Pulmonary artery endothelial cell (primary cell): Measurements from ENCODE around the gene NUP50. TPM values are rescaled to one million over a fixed set of nuclear protein-coding genes. Genes with fewer than 3 reads are reported as not detected.
"Not testable (repeated sequence)": the region's sequence is repeated elsewhere in the genome, so short reads cannot be mapped to it uniquely, and the experiment has no call there.

ENCODE experiments used
- DNase-seq: peaks from one replicate; pipeline ENCODE4 v3.0.0-alpha.2; 2011; ENCODE audit warnings: low read depth, low spot score
- total RNA-seq: library from RNA; depleted of rRNA; stranded (reverse); fragments of >200 nt; gene quantifications from 2 replicates; pipeline ENCODE4 v1.2.3, GENCODE V29; 2014

Gene NUP50
- total RNA-seq, 1 donor from 2014 or later = 73.9 TPM

DNA sequence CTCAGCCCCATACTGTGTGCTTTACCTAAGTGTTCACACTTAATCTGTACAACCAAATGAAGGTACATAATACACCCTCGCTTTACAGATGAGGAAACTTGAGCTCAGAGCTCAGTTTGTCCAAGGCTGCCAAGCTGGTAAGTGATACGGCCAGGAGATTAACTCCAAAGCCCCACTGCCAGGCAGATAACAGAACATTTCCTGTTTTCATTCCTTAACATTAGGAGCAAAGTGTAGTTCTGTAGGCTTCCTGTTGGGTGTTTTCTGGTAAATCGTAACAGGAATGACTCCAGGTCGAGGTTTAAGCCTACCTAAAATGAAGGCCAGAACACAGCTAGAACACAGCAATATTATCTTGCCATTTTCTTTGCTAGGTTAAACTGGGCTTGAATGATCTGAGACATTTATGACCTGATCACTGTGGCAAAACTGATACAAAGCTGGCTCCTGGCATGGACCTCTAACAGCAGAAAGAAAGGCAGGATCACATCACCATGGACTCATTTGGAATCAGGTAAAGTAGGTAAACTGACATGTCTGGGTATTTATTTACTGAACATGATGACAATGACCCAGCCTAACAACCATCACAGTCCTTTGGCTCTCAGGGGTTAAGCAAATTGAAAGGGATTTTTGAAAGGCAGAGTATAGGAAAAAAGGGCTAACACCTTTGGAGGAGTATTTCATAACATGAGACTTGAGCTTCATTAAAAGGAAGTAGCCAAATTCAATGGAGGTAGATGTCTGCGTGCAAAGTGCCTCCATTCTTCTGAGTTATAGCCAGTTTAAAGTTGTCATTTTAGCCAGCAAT, 3.9 kb upstream of the NUP50 start:
- peak; percentile 39 for DNase-seq

DNA sequence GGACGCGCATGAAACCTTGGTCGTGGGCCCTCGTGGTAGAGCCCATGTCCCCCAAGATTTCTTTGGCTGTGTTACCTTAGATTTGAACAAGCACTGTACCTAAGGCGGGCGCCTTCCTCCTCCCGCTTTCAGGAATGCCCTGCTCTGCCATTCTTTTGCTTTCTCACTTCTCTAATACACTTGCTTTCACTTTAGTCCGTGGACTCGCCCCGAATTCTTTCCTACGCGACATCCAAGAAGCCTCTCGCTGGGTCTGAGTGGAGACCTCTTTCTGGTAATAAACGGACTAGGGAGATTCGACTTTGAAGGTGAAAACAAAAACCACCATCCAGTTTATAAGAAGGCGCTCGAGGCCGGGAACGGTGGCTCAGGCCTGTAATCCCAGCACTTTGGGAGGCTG, 1.2 kb upstream of the NUP50 start:
- DNase-seq = no peak

DNA sequence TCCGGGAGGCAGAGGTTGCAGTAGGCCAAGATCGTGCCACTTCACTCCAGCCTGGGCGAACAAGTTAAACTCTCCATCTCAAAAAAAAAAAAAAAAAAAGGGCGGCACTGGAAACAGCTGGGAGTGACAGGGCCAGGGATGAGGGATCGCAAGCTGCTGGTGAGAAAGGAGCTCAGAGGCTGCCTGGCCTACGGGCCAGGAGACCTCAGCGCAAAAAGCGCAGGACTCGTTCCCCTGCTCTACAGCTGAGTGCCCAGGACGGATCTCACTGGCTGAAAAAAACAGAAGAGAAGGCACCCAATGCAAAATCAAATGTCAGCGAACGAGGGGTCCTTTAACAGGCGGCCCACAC, 650 bp upstream of the NUP50 start:
- no peak for DNase-seq

DNA sequence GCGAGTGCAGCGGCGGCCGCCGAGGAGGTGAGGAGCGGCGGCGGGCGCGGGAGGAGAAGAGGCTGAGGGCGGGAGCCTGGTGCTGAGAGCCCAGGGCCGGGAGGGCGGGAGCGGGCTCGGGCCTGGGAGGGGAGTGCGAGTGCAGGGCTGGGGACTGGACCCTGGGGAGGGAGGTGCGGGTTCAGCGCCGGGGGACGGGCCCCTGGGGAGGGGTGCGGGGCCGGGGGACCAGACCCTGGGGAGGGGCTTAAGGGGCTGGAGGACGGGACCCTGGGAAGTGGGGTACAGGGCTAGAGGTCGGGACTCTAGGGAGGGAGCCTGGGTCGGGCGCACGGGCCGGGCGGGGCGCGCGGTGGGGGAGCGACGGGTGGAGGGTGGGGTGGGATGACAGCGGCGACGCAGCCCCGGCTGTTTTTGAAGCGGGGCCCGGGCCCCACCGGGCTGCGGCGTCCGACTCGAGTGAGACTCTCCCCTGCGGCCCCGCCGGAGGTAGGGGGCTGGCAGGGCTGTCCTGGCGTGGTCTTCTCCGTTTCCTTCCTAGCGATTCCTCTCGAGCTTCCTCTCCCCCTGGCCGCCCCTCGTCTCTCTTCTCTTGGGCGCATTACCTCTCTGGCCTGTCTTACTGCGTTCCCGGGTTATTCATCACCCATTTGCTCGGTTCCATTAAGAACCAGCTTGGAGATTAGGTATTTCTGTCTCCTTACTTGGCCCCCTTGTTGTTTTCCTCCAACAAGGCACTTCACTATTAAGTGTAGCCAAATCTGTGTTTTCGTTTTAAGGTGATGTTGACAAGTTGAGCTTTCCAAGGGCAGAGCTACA, 754 bp downstream of the NUP50 start:
- no peak for DNase-seq

DNA sequence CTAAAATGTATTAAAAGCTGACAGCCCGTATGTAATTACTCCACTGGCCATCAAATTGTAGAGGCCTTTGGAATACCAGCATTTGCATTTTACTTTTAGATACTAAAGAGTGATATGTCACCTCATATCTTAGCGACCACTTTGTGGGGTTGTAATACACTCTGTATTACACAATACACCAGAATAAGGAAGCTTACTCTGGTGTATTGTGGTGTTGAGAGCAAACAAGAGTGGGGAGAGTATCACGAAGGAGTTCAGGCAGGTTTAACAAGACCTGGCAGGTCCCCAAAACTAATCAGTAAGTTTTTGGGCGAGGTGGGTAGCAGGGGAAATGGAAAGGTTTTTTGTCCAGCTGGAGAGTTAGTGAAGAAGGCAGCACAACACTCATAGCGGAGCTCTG, 3.2 kb downstream of the NUP50 start:
- DNase-seq = no peak

DNA sequence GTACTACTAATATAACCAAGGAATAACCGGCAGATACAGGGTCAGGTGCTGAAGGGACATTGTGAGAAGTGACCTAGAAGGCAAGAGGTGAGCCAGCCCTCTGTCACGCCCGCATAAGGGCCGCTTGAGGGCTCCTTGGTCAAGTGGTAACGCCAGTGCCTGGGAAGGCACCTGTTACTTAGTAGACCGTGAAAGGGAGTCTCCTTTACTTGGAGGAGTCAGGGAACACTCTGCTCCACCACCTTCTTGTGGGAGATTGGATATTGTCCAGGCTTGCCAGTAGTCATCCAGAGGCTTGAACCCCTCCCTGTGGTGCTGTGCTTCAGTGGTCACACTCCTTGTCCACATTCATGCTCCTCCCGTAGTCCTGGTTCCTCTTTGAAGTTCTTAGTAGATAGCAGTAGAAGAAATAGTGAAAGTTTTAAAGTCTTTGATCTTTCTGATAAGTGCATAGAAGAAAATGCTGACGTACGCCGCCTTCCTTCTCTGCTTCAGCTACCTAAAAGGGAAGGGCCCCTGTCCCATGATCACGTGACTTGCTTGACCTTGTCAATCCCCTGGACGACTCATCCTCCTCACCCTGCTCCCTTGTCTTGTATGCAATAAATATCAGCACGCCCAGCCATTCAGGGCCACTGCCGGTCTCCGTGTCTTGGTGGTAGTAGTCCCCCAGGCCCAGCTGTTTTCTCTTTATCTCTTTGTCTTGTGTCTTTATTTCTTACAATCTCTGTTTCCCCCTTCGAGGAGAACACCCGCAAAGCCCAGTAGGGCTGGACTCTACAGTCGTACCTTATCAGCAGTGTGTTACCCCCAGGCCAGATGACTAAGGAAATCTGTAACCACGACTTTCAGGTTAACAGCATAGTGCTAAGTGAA, 6.1 kb downstream of the NUP50 start:
- no peak for DNase-seq

DNA sequence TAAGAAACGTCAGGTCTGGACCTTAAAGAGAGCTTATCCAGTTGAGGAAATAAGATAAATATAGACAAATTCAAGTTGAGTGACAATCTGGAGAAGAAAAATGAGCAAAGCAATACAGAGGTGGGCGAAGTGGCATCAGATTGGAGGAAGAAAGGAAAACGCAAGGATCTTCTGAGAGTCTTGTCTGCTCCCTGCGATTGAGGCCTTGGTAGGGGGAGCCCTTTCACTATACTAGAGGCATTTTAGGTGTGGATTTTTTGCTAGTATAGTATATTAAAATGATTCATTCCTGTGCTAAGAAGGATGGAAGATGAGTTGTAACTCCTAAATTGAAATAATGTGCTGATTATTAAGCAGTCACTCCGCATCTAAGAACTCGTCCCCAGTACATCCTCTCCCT, 8.1 kb downstream of the NUP50 start:
- DNase-seq = no peak

DNA sequence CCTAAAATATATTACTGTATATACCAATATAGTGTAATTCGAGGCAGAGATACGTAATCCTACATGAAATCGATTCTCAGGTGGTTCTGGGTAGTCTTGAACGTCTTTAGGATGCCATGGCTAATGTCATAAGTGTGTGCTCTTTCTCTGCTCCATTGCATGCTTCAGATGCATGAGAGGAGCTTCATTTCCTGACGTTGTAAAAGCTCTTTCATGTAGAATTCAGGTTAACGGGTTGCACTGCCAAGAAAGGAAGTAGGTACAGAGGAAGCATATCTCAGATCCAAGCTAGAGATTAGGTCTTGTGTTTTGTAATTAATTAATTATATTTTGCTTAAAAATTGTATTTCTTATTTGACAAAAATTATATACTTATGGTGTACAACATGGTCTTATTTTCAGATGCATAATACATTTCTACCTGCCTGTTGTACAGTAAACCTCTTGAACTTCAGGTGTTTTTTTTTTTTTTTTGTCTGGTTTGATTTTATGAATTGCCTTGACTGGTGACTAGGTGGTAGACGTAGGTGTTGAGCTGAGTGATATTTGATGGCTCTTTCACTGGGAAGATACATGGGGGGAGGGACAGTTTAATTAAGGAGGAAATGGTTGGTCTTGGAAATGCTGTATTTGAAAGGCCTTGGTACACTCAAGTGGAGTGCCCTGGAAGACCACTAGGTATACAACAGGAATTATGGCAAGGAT, 9.3 kb downstream of the NUP50 start:
- DNase-seq = no peak

DNA sequence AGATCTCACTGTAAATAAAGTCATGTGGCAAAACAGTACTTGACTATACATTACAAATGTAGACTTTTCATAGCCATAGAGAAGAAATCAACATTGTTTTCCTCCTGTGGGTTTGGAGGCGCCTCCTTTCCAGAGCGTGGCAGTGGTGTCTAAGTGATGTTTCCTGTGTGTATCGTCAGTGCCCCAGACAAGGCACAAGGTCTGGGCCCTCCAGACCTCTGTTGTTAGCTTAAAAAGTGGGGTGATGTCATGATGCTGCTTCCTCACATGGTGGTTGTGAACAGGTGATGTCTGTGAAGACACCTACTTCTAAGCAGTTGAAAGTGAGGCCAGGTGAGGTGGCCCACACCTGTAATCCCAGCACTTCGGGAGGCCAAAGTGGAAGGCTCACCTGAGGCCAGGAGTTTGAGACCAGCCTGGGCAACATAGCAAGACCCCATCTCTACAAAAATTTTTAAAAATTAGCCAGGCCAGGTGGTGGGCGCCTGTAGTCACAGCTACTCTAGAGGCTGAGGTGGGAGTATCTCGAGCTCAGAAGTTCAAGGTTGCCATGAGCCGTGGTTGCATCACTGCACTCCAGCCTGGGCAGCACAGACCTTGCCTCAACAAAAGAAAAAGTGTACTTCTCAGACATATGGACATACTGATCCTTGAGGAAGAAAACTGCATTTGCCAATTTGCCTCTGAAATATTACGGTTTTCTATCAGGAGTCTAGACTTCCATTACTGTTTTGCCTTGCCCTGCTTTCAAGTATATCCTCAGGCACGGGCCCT, 15.7 kb downstream of the NUP50 start:
- no peak for DNase-seq

DNA sequence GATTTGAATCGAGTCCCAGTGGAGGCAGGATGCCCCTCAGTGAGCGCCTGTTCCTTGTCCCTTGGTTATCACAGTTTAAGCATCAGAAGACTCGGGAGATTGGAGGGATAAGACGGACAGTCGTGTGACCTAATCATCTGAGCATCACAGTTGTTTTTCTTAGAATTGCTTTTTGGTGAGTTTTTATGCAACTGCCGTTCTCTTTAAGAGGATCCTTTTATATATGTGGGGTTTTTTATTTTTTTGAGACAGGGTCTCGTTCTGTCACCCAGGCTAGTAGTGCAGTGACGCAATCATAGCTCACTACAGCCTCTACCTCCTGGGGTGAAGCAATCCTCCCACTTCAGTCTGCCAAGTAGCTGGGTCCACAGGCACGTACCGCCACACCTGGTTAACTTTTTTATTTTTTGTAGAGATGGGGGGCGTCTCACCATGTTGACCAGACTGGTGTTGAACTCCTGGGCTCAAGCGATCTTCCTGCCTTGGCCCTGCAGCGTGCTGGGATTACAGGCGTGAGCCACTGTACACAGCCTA, 16.5 kb downstream of the NUP50 start:
- DNase-seq = no peak

DNA sequence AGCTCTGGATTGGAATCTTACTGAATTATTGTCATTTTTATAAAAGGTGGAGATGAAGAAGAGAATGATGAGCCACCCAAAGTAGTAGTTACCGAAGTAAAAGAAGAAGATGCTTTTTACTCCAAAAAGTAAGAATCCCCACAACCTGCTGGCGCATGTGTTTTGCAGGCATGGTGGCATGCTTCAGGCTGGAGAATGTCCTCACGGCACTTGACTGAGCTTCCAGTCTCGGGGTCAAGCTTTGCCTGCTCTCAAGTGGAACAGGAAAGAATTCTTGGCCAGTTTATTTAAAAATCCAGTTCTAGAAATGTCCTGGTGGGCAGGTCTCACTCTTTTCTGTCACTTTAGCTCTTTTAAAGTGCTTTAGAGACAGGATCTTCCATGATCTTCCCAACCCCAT, 17.5 kb downstream of the NUP50 start:
- no peak for DNase-seq

DNA sequence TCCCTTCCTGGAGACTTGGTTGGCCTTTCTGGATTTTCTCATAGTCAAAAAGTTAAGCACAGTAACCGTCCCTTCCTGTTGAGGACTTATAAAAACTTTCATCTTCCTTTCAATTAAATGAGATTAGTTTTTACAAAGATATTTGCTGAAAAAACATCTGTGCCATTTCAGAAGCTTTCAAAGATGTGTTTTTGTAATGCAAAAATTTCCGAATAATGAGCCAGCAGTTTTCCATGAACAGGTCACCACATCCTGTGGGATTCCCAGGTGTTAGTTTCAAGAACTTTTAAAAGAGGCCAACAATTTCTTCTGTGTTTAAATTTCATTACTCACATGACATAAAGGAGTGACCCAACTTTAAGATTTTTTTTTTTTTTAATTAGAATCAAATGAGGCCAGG, 18.0 kb downstream of the NUP50 start:
- DNase-seq = no peak

DNA sequence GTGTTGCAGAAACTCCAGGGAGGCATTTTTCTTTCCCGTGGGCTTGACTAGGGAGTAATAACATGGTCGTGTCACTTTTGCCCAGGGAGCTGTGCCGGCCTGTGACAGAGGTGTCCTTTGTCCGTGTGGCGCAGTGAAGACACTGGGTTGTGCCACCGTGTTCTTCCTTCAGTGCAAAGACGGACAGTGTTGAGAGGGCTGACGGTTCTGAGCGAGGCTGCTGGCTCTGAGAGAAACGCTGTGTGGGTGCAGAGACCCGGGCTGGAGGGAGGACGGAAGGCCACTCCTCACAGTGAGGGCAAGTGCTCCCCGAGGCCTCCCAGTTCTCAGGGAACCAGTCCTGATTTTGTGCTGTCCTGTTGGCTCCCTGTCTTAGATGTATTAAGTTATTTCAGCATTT, 20.2 kb downstream of the NUP50 start:
- no peak for DNase-seq

DNA sequence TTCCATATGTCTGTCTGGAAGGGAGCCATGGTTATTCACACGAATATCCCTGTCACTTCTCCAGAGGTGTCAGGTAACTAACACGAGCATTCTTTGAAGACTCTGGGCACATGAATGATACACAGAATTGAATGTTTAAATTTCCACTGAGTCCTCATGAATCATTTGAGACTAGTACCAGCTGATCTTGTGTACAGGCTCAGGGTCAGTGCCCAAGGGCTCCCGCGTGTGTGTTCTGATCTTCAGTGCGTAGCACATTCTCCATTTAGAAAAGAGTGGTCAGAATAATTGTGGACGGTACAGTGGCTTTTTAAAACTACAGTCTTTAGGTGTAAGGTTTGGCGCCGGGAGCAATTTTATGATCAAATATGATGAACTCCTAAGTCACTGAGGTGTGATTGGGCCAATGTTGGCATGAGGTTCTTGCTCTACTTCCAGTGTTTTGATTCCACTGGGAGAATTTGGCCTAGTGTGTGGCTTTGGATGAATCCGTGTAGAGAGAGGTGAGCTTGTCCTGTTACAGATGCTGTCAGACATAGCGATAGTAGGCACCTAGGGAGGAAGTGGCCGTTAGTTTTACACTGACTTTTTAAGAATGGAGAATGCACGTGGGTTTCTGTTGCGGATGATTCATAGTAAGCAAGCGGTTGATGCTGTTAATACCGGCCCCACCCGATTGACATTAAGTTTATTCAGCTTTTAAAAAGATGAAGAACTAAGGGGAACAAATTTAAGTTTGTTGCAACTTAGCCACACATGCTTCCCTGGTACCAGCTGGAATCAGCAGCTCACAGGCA, 22.2 kb downstream of the NUP50 start:
- no peak for DNase-seq

DNA sequence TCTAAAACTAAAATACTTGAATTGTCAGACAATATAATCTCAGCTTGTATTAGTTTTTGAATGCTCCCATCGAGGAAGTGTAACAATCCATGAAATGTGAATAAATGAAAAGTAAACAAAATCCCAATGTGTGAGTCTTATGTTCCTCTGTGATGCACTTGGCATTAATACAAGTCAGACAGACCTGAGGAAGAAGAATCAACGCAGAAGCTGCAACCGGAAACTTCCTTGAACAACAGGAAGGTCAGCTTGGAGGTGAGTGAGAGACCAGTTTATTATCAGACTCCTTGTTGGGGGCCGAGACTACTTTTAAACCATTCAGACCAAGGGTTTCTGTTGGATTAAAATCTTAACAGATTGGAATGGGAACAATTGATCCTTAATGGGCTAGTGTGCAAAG, 24.2 kb downstream of the NUP50 start:
- DNase-seq = no peak

DNA sequence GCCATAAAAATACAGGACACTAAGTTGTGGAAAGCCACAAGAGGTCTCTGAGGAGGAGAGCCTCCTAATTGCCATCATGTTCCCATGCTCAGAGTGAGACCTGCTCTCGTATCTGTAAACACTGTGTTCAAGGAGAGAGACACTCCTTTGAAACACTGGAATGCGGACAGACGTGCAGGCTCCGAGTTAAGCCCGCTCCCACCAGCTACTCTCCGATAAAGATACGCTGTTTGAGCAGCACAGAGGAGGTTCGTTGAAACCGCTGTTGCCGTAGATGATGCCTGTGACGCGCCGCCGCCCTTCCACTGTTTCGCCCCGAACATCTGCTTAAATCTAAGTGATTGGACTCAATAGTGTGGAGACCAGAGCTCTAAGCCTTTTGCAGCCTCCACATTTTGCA, 25.1 kb downstream of the NUP50 start:
- no peak for DNase-seq

DNA sequence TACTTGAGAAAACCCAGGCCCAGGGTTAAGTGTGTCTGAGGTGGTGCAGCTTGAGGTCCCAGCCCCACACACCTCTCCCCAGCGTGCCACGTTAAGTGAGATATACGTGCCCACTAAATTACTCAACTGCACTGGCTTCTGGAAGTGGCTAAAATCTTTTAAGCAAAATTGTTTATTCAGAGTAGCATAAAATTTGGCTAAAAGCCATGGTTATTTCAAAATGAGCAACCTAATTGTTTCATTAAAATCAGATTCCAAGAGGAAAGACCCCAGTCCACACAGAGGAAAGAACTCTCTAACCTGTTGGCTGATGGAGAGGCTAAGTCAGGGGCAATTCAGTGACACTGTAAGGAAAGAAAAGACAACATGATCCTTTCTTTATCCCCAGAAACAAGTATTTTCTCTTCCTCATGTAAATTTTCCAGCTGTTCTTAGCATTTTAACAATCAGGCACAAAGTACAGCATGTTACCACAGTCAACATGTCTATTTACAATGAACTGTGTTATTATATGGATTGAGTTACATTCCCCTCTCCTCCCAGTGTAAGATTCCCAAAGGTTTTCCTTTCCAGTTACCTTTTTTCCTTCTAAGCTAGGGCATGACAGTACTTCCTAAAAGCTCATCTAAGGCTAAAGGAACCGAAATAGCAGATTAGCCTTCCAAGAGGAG, 26.6 kb downstream of the NUP50 start:
- no peak for DNase-seq

DNA sequence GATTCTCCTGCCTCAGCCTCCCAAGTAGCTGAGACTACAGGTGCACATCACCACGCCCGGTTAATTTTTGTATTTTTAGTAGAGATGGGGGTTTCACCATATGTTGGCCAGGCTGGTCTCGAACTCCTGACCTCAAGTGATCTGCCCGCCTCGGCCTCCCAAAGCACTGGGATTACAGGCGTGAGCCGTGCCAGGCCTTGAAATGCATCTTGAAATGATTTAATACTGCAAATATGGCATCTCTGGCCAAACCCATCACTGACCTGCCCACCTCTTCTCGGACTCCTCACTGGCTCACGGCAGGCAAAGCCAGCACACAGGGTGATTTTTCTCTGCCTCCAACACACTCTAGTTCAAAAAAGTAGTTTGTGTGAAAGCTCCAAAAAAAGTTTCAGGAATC, 28.0 kb downstream of the NUP50 start:
- not testable (repeated sequence) for DNase-seq

DNA sequence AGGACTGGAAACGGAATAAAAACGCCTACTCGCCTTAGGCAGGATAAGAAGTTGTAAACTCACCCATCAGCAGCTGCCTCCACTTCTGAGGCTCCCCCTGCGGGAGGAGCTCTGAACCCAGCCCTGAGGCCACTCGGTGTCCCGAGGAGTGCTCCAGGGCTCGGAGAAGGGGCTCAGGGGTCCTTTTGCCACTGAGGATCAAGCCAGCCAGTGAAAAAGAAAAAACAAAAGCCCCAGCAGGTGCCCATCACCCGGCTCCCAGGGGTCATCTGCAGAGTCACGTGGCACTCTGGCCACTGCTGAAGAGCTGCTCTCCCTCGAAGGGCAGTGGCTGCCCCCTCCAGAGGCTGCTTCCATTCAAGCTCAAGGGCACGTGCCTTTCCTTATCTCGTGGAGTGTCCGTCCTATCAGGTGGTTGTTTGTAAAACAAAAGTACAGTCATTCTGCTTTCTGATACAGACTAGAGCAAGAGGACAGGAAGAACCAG, 29.0 kb downstream of the NUP50 start:
- DNase-seq = no peak
